ENCODE results near the gene AQP12A. TPM values are rescaled to one million over a fixed set of nuclear protein-coding genes. Genes with fewer than 3 reads are reported as not detected.

Gene AQP12A
- polyA plus RNA-seq, 1 of the 3 experiments (the other 2 are of a cell fraction): not detected

GRCh38 chr2:240724431-240724830, 32.8 kb downstream of the AQP12A start:
- H3K27me3 ChIP-seq (ENCODE audit: insufficient read depth): no peaks in the 10 kb centered on the region
- H3K4me2 ChIP-seq: no peak overlapping the region
- H2AFZ ChIP-seq (ENCODE audit: low read depth): no peak overlapping the region
- no peak overlapping the region for H3K4me3 ChIP-seq (ENCODE audit: low read depth in 2 of 2, low read length in 1 of 2)
- CTCF ChIA-PET: interaction anchor here (2.1 to 2.9 kb wide), 2 partner anchors 9 to 116 kb away, joined by 8 to 9 read pairs; no protein-coding TSS in a partner anchor
- H3F3A ChIP-seq (replicated peaks; ENCODE audit: insufficient read depth): no peaks in the 10 kb centered on the region
- H4K20me1 ChIP-seq (ENCODE audit: insufficient read depth): no peaks in the 10 kb centered on the region
- H3K27ac ChIP-seq (ENCODE audit: low read depth in 2 of 2, low read length in 1 of 2): no peak overlapping the region
- POLR2A ChIA-PET: no interaction called here
- H3K9me2 ChIP-seq: no peaks in the 10 kb centered on the region
- peaks cover 0 to 20% of the 10 kb centered on the region in 2 experiments; a peak in 1 of 4 replicates for H3K4me1 ChIP-seq (ENCODE audit: control insufficient read depth in 1 of 2, insufficient read depth in 2 of 2, low read depth in 1 of 2, low read length in 1 of 2)
- H3K9ac ChIP-seq: no peak overlapping the region
- 59% methylated on average over 2 of the region's 10 CpGs for WGBS (ENCODE audit: low lambda C conversion rate)
- no peak for DNase-seq
- no peaks in the 10 kb centered on the region for H3K36me3 ChIP-seq (replicated peaks in 1 of 2; ENCODE audit: control insufficient read depth in 1 of 2, insufficient read depth in 2 of 2, low read length in 1 of 2)
- TF ChIP-seq FOSL2 (IDR thresholded peaks at IDR 0.05; ENCODE audit: borderline replicate concordance, low read depth) (no peak), JUND (IDR thresholded peaks at IDR 0.05) (no peak), MEF2A (IDR thresholded peaks at IDR 0.05; ENCODE audit: borderline replicate concordance, low read depth) (no peak), REST (IDR thresholded peaks at IDR 0.05; ENCODE audit: low read depth, low read length) (no peak), CTCF (IDR thresholded peaks at IDR 0.05) (no peak), TAF1 (IDR thresholded peaks at IDR 0.05; ENCODE audit: borderline replicate concordance, low read depth, low read length) (no peak), ZBTB33 (IDR thresholded peaks at IDR 0.05; ENCODE audit: borderline replicate concordance, low read depth) (no peak), TEAD4 (IDR thresholded peaks at IDR 0.05; ENCODE audit: borderline replicate concordance, insufficient read depth) (no peak), SMC3 (IDR thresholded peaks at IDR 0.05; ENCODE audit: low read depth, low read length) (no peak), RCOR1 (IDR thresholded peaks at IDR 0.05; ENCODE audit: low read length) (no peak), USF2 (IDR thresholded peaks at IDR 0.05; ENCODE audit: borderline replicate concordance, low read depth, low read length) (no peak), CHD2 (IDR thresholded peaks at IDR 0.05; ENCODE audit: low read length, partially characterized antibody) (no peak), MAX (IDR thresholded peaks at IDR 0.05; ENCODE audit: low read depth) (no peak), RFX5 (IDR thresholded peaks at IDR 0.05; ENCODE audit: low read length) (no peak), EZH2phosphoT487 (IDR thresholded peaks at IDR 0.05; ENCODE audit: borderline replicate concordance, low read depth) (no peak), EP300 (IDR thresholded peaks at IDR 0.05; ENCODE audit: borderline replicate concordance in 1 of 2, low read depth in 1 of 2, low read length in 1 of 2) (no peak), POLR2AphosphoS5 (IDR thresholded peaks at IDR 0.05; ENCODE audit: low read depth, low read length) (no peak)
- no peaks in the 10 kb centered on the region for H3K9me3 ChIP-seq
- H3K79me2 ChIP-seq (ENCODE audit: insufficient read depth): no peaks in the 10 kb centered on the region

Data from SK-N-SH (cell line).